H9 (cell line): Measurements from ENCODE around the gene SPATA17. TPM values are rescaled to one million over a fixed set of nuclear protein-coding genes. Genes with fewer than 3 reads are reported as not detected.

ENCODE experiments used
- DNase-seq: peaks from one replicate; pipeline ENCODE4 v3.0.0-alpha.2; 2017
- H2AFZ ChIP-seq: one replicate; pipeline ENCODE4 v1.6.1; 2013; ENCODE audit warnings: mild to moderate bottlenecking, low read length, control low read depth, moderate library complexity
- H2AK5ac ChIP-seq: 2 replicates; pipeline ENCODE4 v1.6.1; 2013; ENCODE audit warnings: low read length, control low read depth, mixed read lengths; ENCODE audit not compliant: insufficient read length
- H2BK120ac ChIP-seq: one replicate; pipeline ENCODE4 v1.6.1; 2013; ENCODE audit warnings: low read depth, mild to moderate bottlenecking, low read length, control low read depth, inconsistent platforms; ENCODE audit not compliant: poor library complexity, severe bottlenecking
- H2BK12ac ChIP-seq: 2 replicates; pipeline ENCODE4 v1.6.1; 2013; ENCODE audit warnings: low read length, control low read depth, mixed read lengths, low read depth; ENCODE audit not compliant: insufficient read length
- H2BK15ac ChIP-seq: 2 replicates; pipeline ENCODE4 v1.6.1; 2013; ENCODE audit warnings: low read depth, low read length, control low read depth
- H2BK20ac ChIP-seq: one replicate; pipeline ENCODE4 v1.6.1; 2013; ENCODE audit warnings: low read depth, mild to moderate bottlenecking, low read length, control low read depth, inconsistent platforms; ENCODE audit not compliant: poor library complexity, severe bottlenecking
- H2BK5ac ChIP-seq: 2 replicates; pipeline ENCODE4 v1.6.1; 2013; ENCODE audit warnings: low read length, control low read depth, mixed read lengths; ENCODE audit not compliant: insufficient read length
- H3K14ac ChIP-seq: 2 replicates; pipeline ENCODE4 v1.6.1; 2013; ENCODE audit warnings: low read length, control low read depth; ENCODE audit not compliant: insufficient read depth
- H3K18ac ChIP-seq: 2 replicates; pipeline ENCODE4 v1.6.1; 2013; ENCODE audit warnings: low read depth, mild to moderate bottlenecking, mixed read lengths, low read length, control low read depth; ENCODE audit not compliant: insufficient read length
- H3K23ac ChIP-seq: 2 replicates; pipeline ENCODE4 v1.6.1; 2013; ENCODE audit warnings: low read length, control low read depth, mixed read lengths, low read depth; ENCODE audit not compliant: insufficient read length
- H3K23me2 ChIP-seq: 2 replicates; pipeline ENCODE4 v1.6.1; 2013; ENCODE audit warnings: low read depth, mild to moderate bottlenecking, mixed read lengths, low read length, control low read depth; ENCODE audit not compliant: insufficient read length, poor library complexity, severe bottlenecking
- H3K27ac ChIP-seq: 2 replicates; pipeline ENCODE4 v1.5.1; 2013; ENCODE audit warnings: low read length, control low read depth, mixed read lengths, low read depth; ENCODE audit not compliant: insufficient read length
- H3K27me3 ChIP-seq: 2 replicates; pipeline ENCODE4 v1.6.1; 2013; ENCODE audit warnings: low read length, control low read depth, inconsistent platforms; ENCODE audit not compliant: insufficient read depth
- H3K4ac ChIP-seq: 2 replicates; pipeline ENCODE4 v1.6.1; 2013; ENCODE audit warnings: low read depth, mild to moderate bottlenecking, control low read depth, inconsistent platforms, low read length, moderate library complexity
- H3K4me1 ChIP-seq: 2 replicates; pipeline ENCODE4 v1.6.1; 2013; ENCODE audit warnings: low read length, control low read depth, inconsistent platforms; ENCODE audit not compliant: insufficient read depth
- H3K4me2 ChIP-seq: 2 replicates; pipeline ENCODE4 v1.6.1; 2013; ENCODE audit warnings: low read length, control low read depth, mixed read lengths; ENCODE audit not compliant: insufficient read length, insufficient read depth
- H3K56ac ChIP-seq: 2 replicates; pipeline ENCODE4 v1.6.1; 2013; ENCODE audit warnings: low read depth, mild to moderate bottlenecking, mixed read lengths, low read length, control low read depth; ENCODE audit not compliant: insufficient read length
- H3K79me1 ChIP-seq: 2 replicates; pipeline ENCODE4 v1.6.1; 2013; ENCODE audit warnings: low read depth, mild to moderate bottlenecking, moderate library complexity, low read length, control low read depth, inconsistent platforms; ENCODE audit not compliant: insufficient read depth, poor library complexity, severe bottlenecking
- H3K79me2 ChIP-seq: 2 replicates; pipeline ENCODE4 v1.6.1; 2013; ENCODE audit warnings: low read length, control low read depth, inconsistent platforms; ENCODE audit not compliant: insufficient read depth
- H3K9ac ChIP-seq: 2 replicates; pipeline ENCODE4 v1.6.1; 2013; ENCODE audit warnings: low read length, control low read depth, mixed read lengths; ENCODE audit not compliant: insufficient read length; ENCODE audit errors: extremely low read depth
- H3K9me3 ChIP-seq: one replicate; pipeline ENCODE4 v1.6.1; 2013; ENCODE audit warnings: low read depth, low read length, inconsistent platforms; ENCODE audit not compliant: control insufficient read depth
- H3T11ph ChIP-seq: one replicate; pipeline ENCODE4 v1.6.1; 2013; ENCODE audit warnings: mild to moderate bottlenecking, low read length, control low read depth, inconsistent platforms
- H4K20me1 ChIP-seq: one replicate; pipeline ENCODE4 v1.6.1; 2013; ENCODE audit not compliant: control insufficient read depth, insufficient read length, insufficient read depth
- H4K5ac ChIP-seq: 2 replicates; pipeline ENCODE4 v1.6.1; 2013; ENCODE audit warnings: low read depth, mild to moderate bottlenecking, mixed read lengths, low read length, control low read depth; ENCODE audit not compliant: insufficient read length
- H4K8ac ChIP-seq: replicated peaks from 2 replicates; pipeline ENCODE4 v1.6.1; 2013; ENCODE audit warnings: low read length, control low read depth, mixed read lengths, low read depth; ENCODE audit not compliant: insufficient read length
- H4K91ac ChIP-seq: 2 replicates; pipeline ENCODE4 v1.6.1; 2013; ENCODE audit warnings: low read depth, mild to moderate bottlenecking, moderate library complexity, mixed read lengths, low read length, control low read depth; ENCODE audit not compliant: insufficient read length
- H3K27ac Mint-ChIP-seq, 3 experiments: 2 replicates in 2 of 3; 3 replicates in 1 of 3; pipeline ENCODE4 v1.8.0; 2020 to 2021; ENCODE audit warnings: mixed read lengths in 3 of 3, mild to moderate bottlenecking in 1 of 3, moderate library complexity in 1 of 3
- H3K27me3 Mint-ChIP-seq: 2 replicates; pipeline ENCODE4 v1.8.0; 2021; ENCODE audit warnings: low read depth, mild to moderate bottlenecking, moderate library complexity, mixed read lengths
- H3K36me3 Mint-ChIP-seq, 3 experiments: 2 replicates in 2 of 3; 3 replicates in 1 of 3; pipeline ENCODE4 v1.8.0; 2020 to 2021; ENCODE audit warnings: low read depth in 3 of 3, mixed read lengths in 3 of 3; ENCODE audit not compliant: insufficient read depth in 1 of 3
- H3K4me1 Mint-ChIP-seq, 2 experiments: 2 replicates each; pipeline ENCODE4 v1.8.0; 2020; ENCODE audit warnings: mixed read lengths in 2 of 2
- H3K4me3 Mint-ChIP-seq, 2 experiments: 2 replicates in 1 of 2; 3 replicates in 1 of 2; pipeline ENCODE4 v1.8.0; 2020 to 2021; ENCODE audit warnings: mild to moderate bottlenecking in 2 of 2, mixed read lengths in 2 of 2, moderate library complexity in 1 of 2
- H3K9me3 Mint-ChIP-seq, 2 experiments: 2 replicates in 1 of 2; 3 replicates in 1 of 2; pipeline ENCODE4 v1.8.0; 2020; ENCODE audit warnings: mild to moderate bottlenecking in 2 of 2, mixed read lengths in 2 of 2, moderate library complexity in 1 of 2
- CTCF ChIP-seq: fragments of 200-600 bp; sonication (generic); conservative IDR thresholded peaks from 3 replicates; pipeline ENCODE4 v1.8.0; 2021; ENCODE audit warnings: antibody characterized with exemption, mild to moderate bottlenecking
- WGBS: extraction: QIAGEN DNeasy Blood & Tissue Kit; methylation state at CpG from one replicate; pipeline ENCODE4 v1.1.7; 2013; ENCODE audit warnings: missing lambda C conversion rate, low lambda C conversion rate, mixed read lengths; ENCODE audit not compliant: insufficient read length; ENCODE audit errors: extremely low coverage; 5-methylcytosine and 5-hydroxymethylcytosine counted together
- total RNA-seq: library from RNA; stranded (reverse); gene quantifications from 2 replicates; pipeline ENCODE4 v1.2.1, GENCODE V29; 2021

SPATA17 gene
- total RNA-seq, 1 experiment from 2014 or later = 0.44 TPM

DNA sequence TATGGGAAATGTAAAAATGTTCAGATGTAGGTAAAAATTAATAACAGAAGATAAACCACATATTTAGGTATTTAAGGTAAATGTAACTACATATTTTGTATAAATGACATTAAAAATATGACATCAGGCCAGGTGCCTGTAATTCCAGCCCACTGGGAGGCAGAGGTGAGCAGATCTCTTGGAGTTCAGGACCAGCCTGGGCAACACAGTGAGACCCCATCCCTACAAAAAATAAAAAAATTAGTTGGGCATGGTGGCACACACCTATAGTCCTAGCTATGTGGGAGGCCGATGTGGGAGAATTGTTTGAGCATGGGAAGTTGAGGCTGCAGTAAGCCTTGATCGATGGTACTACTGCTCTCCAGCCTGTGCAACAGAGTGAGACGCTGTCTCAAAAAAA, 216.5 kb downstream of the SPATA17 start:
- Histone ChIP-seq H3K14ac (no peak overlapping the region), H2BK12ac (no peak overlapping the region), H3K27me3 (no peaks in the 10 kb centered on the region), H4K20me1 (no peaks in the 10 kb centered on the region), H4K8ac (no peak overlapping the region), H3K4ac (no peak overlapping the region), H2BK20ac (no peak overlapping the region), H3T11ph (no peak overlapping the region), H2AFZ (no peak overlapping the region), H3K4me1 (no peaks in the 10 kb centered on the region; the same call in 1 of the 2 replicates), H3K23me2 (no peaks in the 10 kb centered on the region), H3K9ac (no peak overlapping the region), H4K91ac (no peak overlapping the region), H3K9me3 (no peaks in the 10 kb centered on the region), H3K79me1 (no peaks in the 10 kb centered on the region), H4K5ac (no peak overlapping the region), H3K23ac (no peak overlapping the region), H2BK5ac (no peak overlapping the region), H3K18ac (no peak overlapping the region), H2BK15ac (no peak overlapping the region), H3K79me2 (no peaks in the 10 kb centered on the region), H3K56ac (no peak overlapping the region), H3K4me2 (no peak overlapping the region), H2AK5ac (no peak overlapping the region), H2BK120ac (no peak overlapping the region), H3K27ac (no peak overlapping the region)
- Mint-ChIP-seq H3K27ac (no peak overlapping the region), H3K27me3 (no peaks in the 10 kb centered on the region), H3K9me3 (no peaks in the 10 kb centered on the region), H3K4me1 (peaks cover 8 to 17% of the 10 kb centered on the region in 2 experiments), H3K36me3 (no peaks in the 10 kb centered on the region), H3K4me3 (no peak overlapping the region)
- no peak for TF ChIP-seq CTCF
- WGBS = no CpG with 5 or more reads among the region's 3 CpGs
- DNase-seq = no peak
